ENCODE results near the gene NOX4.

NOX4 gene

GRCh38 chr11:89279176-89279575 lies 212.0 kb downstream of the NOX4 start:
- no peak overlapping the region for H3K4me3 ChIP-seq (ENCODE audit: low read depth, low read length)
- CTCF ChIA-PET: no interaction called here
- POLR2A ChIA-PET: no interaction called here
- TF ChIP-seq CTCF (IDR thresholded peaks at IDR 0.05; ENCODE audit: insufficient read depth, low read length, missing control alignments): no peak
- DNase-seq (ENCODE audit: low read depth, low spot score): no peak

GRCh38 chr11:89275966-89276365 lies 215.2 kb downstream of the NOX4 start:
- CTCF ChIA-PET: no interaction called here
- TF ChIP-seq CTCF (IDR thresholded peaks at IDR 0.05; ENCODE audit: insufficient read depth, low read length, missing control alignments): no peak
- no peak for DNase-seq (ENCODE audit: low read depth, low spot score)
- POLR2A ChIA-PET: no interaction called here
- H3K4me3 ChIP-seq (ENCODE audit: low read depth, low read length): no peak overlapping the region

All from AG04449 (cell line).